Colonic mucosa (tissue), 4 donors: ENCODE results near the gene NFKBIL1. TPM values are rescaled to one million over a fixed set of nuclear protein-coding genes. Genes with fewer than 3 reads are reported as not detected.

Source experiments
- DNase-seq: peaks from one replicate; pipeline ENCODE4 v3.0.0-alpha.2; 2020
- H3K27ac ChIP-seq: fragments of 200-600 bp; one replicate; pipeline ENCODE4 v1.8.0; 2021
- H3K27me3 ChIP-seq: fragments of 200-600 bp; one replicate; pipeline ENCODE4 v1.8.0; 2021
- H3K36me3 ChIP-seq: fragments of 200-600 bp; one replicate; pipeline ENCODE4 v1.8.0; 2021
- H3K4me1 ChIP-seq: fragments of 200-600 bp; one replicate; pipeline ENCODE4 v1.8.0; 2021; ENCODE audit warnings: mild to moderate bottlenecking
- H3K4me3 ChIP-seq: fragments of 200-600 bp; one replicate; pipeline ENCODE4 v1.8.0; 2021
- H3K9ac ChIP-seq, 2 donors: one replicate each; pipeline ENCODE4 v1.7.0; 2013; ENCODE audit warnings: control low read depth in 2 of 2, low read depth in 2 of 2, low read length in 2 of 2
- H3K9me3 ChIP-seq: fragments of 200-600 bp; one replicate; pipeline ENCODE4 v1.8.0; 2021
- CTCF ChIP-seq: fragments of 200-600 bp; IDR thresholded peaks from one replicate; pipeline ENCODE4 v1.8.0; 2022; ENCODE audit warnings: antibody characterized with exemption, mild to moderate bottlenecking
- intact Hi-C: fragments of 100-400 bp; cut with DNase I; formaldehyde crosslinking; loops from one replicate; pipeline ENCODE4 v1.14.1; 2022
- total RNA-seq, 2 donors: library from RNA; stranded (reverse); fragmentation: NEBNext Ultra II Directional in 1 of 2; extraction: Animal tissue kit (Norgen Biotek cat#: 25700) in 1 of 2; gene quantifications; one replicate each; pipeline ENCODE4 v1.2.1, GENCODE V29; 2021
- donor health status: healthy.
- donor health status: DM: no; HTN: no; CAD: no.
- donor health status: DM: no; HTN: no; CAD: no.

NFKBIL1 gene
- total RNA-seq, 2 donors from 2014 or later = 16.1 to 18.8 TPM

GRCh38 chr6:31559958-31560696, 12.7 kb downstream of the NFKBIL1 start:
- Histone ChIP-seq H3K4me1 (no peaks in the 10 kb centered on the region), H3K4me3 (no peak overlapping the region), H3K27me3 (no peaks in the 10 kb centered on the region), H3K9ac (peak overlapping the region in 1 of 2 donors; percentile 12), H3K9me3 (no peaks in the 10 kb centered on the region), H3K27ac (peak overlapping the region; percentile 36), H3K36me3 (no peaks in the 10 kb centered on the region)
- DNase-seq = no peak
- intact Hi-C loops = no loop called here
- no peak for TF ChIP-seq CTCF

GRCh38 chr6:31560697-31561058, 13.3 kb downstream of the NFKBIL1 start:
- no peak for DNase-seq
- Histone ChIP-seq H3K9me3 (no peaks in the 10 kb centered on the region), H3K4me3 (no peak overlapping the region), H3K9ac (peak overlapping the region in 1 of 2 donors; percentile 12), H3K4me1 (no peaks in the 10 kb centered on the region), H3K27ac (peak overlapping the region; percentile 36), H3K36me3 (no peaks in the 10 kb centered on the region), H3K27me3 (no peaks in the 10 kb centered on the region)
- no peak for TF ChIP-seq CTCF
- intact Hi-C loops = no loop called here

- Histone ChIP-seq H3K27ac (no peak overlapping the region), H3K36me3 (no peaks in the 10 kb centered on the region), H3K9me3 (no peaks in the 10 kb centered on the region), H3K27me3 (no peaks in the 10 kb centered on the region), H3K9ac (no peak overlapping the region), H3K4me1 (no peaks in the 10 kb centered on the region), H3K4me3 (no peak overlapping the region)
- intact Hi-C loops = no loop called here
- DNase-seq = no peak
- no peak for TF ChIP-seq CTCF
Observed at GRCh38 chr6:31567531-31568370, 20.3 kb downstream of the NFKBIL1 start.

GRCh38 chr6:31568537-31568961, 21.1 kb downstream of the NFKBIL1 start:
- Histone ChIP-seq H3K27ac (no peak overlapping the region), H3K36me3 (no peaks in the 10 kb centered on the region), H3K27me3 (no peaks in the 10 kb centered on the region), H3K9me3 (no peaks in the 10 kb centered on the region), H3K4me3 (no peak overlapping the region), H3K4me1 (no peaks in the 10 kb centered on the region), H3K9ac (no peak overlapping the region)
- no peak for DNase-seq
- TF ChIP-seq CTCF = no peak
- intact Hi-C loops = no loop called here

- Histone ChIP-seq H3K4me3 (no peak overlapping the region), H3K27me3 (no peaks in the 10 kb centered on the region), H3K9ac (no peak overlapping the region), H3K36me3 (no peaks in the 10 kb centered on the region), H3K9me3 (no peaks in the 10 kb centered on the region), H3K4me1 (no peaks in the 10 kb centered on the region), H3K27ac (no peak overlapping the region)
- DNase-seq = no peak
- TF ChIP-seq CTCF = no peak
- intact Hi-C loops = no loop called here
Observed at GRCh38 chr6:31569861-31570536, 22.6 kb downstream of the NFKBIL1 start.
